Prostate gland (tissue), 2 donors: Measurements from ENCODE around the gene FANCI. TPM values are rescaled to one million over a fixed set of nuclear protein-coding genes. Genes with fewer than 3 reads are reported as not detected.

Experiments
- DNase-seq: peaks from one replicate; pipeline ENCODE4 v3.0.0-alpha.2; 2019; ENCODE audit warnings: low spot score
- H3K27ac ChIP-seq, 2 donors: fragments of 200-600 bp; sonication (generic); 2 replicates each; pipeline ENCODE4 v1.5.1; 2017 to 2019
- H3K27me3 ChIP-seq: fragments of 200-600 bp; sonication (generic); replicated peaks from 2 replicates; pipeline ENCODE4 v1.5.1; 2019; ENCODE audit not compliant: insufficient read depth
- H3K36me3 ChIP-seq, 2 donors: fragments of 200-600 bp; sonication (generic); 1 replicate in 1 of 2; 2 replicates in 1 of 2; pipeline versions ENCODE4 v1.5.1 to v1.8.1; 2017 to 2019
- H3K4me1 ChIP-seq: fragments of 200-600 bp; sonication (generic); replicated peaks from 2 replicates; pipeline ENCODE4 v1.5.1; 2019
- H3K4me3 ChIP-seq, 2 donors: fragments of 200-600 bp; sonication (generic); 2 replicates each; pipeline ENCODE4 v1.5.1; 2017 to 2019
- H3K9me3 ChIP-seq: fragments of 200-600 bp; sonication (generic); 2 replicates; pipeline ENCODE4 v1.5.1; 2017
- CTCF ChIP-seq, 4 experiments: fragments of 200-600 bp in 2 of 4; fragments of 450-650 bp in 2 of 4; sonication (generic) in 2 of 4; IDR thresholded peaks; 1 replicate in 3 of 4; 2 replicates in 1 of 4; pipeline ENCODE4 v1.5.1; 2016 to 2019; ENCODE audit warnings: antibody characterized with exemption in 4 of 4, mild to moderate bottlenecking in 2 of 4, moderate library complexity in 2 of 4
- POLR2A ChIP-seq: fragments of 450-650 bp; IDR thresholded peaks from one replicate; pipeline ENCODE4 v1.6.1; 2016; ENCODE audit warnings: antibody characterized with exemption, mild to moderate bottlenecking
- POLR2AphosphoS5 ChIP-seq: sonication (generic); formaldehyde crosslinking; IDR thresholded peaks from one replicate; pipeline ENCODE4 v1.6.1; 2017; ENCODE audit warnings: antibody characterized with exemption
- WGBS: methylation state at CpG from one replicate; pipeline ENCODE4 v1.1.5; 2018; 5-methylcytosine and 5-hydroxymethylcytosine counted together
- intact Hi-C: fragments of 100-400 bp; cut with DNase I; formaldehyde crosslinking; loops from one replicate; pipeline ENCODE4 v1.14.2; 2022
- total RNA-seq, 2 donors: library from RNA; depleted of rRNA; stranded (reverse); fragments of >200 nt; gene quantifications; one replicate each; pipeline ENCODE4 v1.1.0, GENCODE V29; 2016

Gene FANCI
- total RNA-seq, 2 donors from 2014 or later, result 7.8 to 22.7 TPM

- Histone ChIP-seq H3K36me3 (no peaks in the 10 kb centered on the region), H3K9me3 (no peaks in the 10 kb centered on the region), H3K27ac (no peak overlapping the region), H3K4me3 (no peak overlapping the region), H3K27me3 (no peaks in the 10 kb centered on the region), H3K4me1 (no peaks in the 10 kb centered on the region)
- intact Hi-C loops, result no loop called here
- TF ChIP-seq POLR2AphosphoS5, result no peak
- TF ChIP-seq CTCF (IDR thresholded peaks at IDR 0.05), result peak in 2 of 4 experiments; percentile 25 to 38
- no peak for TF ChIP-seq POLR2A
- no peak for DNase-seq
Observed at GRCh38 chr15:89299896-89300295, 56.1 kb downstream of the FANCI start.

- 78% methylated on average over 5 of the region's 5 CpGs for WGBS
- Histone ChIP-seq H3K27me3 (no peaks in the 10 kb centered on the region), H3K36me3 (no peaks in the 10 kb centered on the region), H3K4me1 (no peaks in the 10 kb centered on the region), H3K4me3 (no peak overlapping the region), H3K9me3 (no peaks in the 10 kb centered on the region), H3K27ac (no peak overlapping the region)
- no peak for DNase-seq
- intact Hi-C loops, result no loop called here
- TF ChIP-seq POLR2A, result no peak
- no peak for TF ChIP-seq CTCF (IDR thresholded peaks at IDR 0.05)
- no peak for TF ChIP-seq POLR2AphosphoS5
Observed at GRCh38 chr15:89301304-89302089, 57.7 kb downstream of the FANCI start.

GRCh38 chr15:89303986-89304385 lies 60.2 kb downstream of the FANCI start:
- no peaks in the 10 kb centered on the region for H3K36me3 ChIP-seq
- H3K9me3 ChIP-seq, result no peaks in the 10 kb centered on the region
- TF ChIP-seq CTCF (IDR thresholded peaks at IDR 0.05) (no peak), POLR2AphosphoS5 (no peak), POLR2A (no peak)
- no peaks in the 10 kb centered on the region for H3K4me1 ChIP-seq
- 90% methylated on average over 2 of the region's 2 CpGs for WGBS
- intact Hi-C loops, result no loop called here
- no peak overlapping the region for H3K4me3 ChIP-seq
- DNase-seq, result no peak
- H3K27ac ChIP-seq, result no peak overlapping the region
- no peaks in the 10 kb centered on the region for H3K27me3 ChIP-seq

GRCh38 chr15:89305395-89305794 lies 61.6 kb downstream of the FANCI start:
- Histone ChIP-seq H3K36me3 (no peaks in the 10 kb centered on the region), H3K27ac (no peak overlapping the region), H3K4me1 (no peaks in the 10 kb centered on the region), H3K9me3 (no peaks in the 10 kb centered on the region), H3K27me3 (no peaks in the 10 kb centered on the region), H3K4me3 (no peak overlapping the region)
- DNase-seq, result no peak
- 98% methylated on average over 3 of the region's 3 CpGs for WGBS
- intact Hi-C loops, result no loop called here
- TF ChIP-seq POLR2A (no peak), CTCF (IDR thresholded peaks at IDR 0.05) (no peak), POLR2AphosphoS5 (no peak)

GRCh38 chr15:89307046-89307587 lies 63.3 kb downstream of the FANCI start:
- Histone ChIP-seq H3K36me3 (no peaks in the 10 kb centered on the region), H3K4me1 (no peaks in the 10 kb centered on the region), H3K4me3 (no peak overlapping the region), H3K9me3 (no peaks in the 10 kb centered on the region), H3K27ac (no peak overlapping the region), H3K27me3 (no peaks in the 10 kb centered on the region)
- DNase-seq, result no peak
- TF ChIP-seq POLR2AphosphoS5 (no peak), POLR2A (no peak), CTCF (IDR thresholded peaks at IDR 0.05) (no peak)
- 92% methylated on average over 2 of the region's 2 CpGs for WGBS
- intact Hi-C loops, result no loop called here
